ENCODE measurements around the gene PIP5K1A.
"Not testable (repeated sequence)": the region's sequence is repeated elsewhere in the genome, so short reads cannot be mapped to it uniquely, and the experiment has no call there.

PIP5K1A gene

DNA sequence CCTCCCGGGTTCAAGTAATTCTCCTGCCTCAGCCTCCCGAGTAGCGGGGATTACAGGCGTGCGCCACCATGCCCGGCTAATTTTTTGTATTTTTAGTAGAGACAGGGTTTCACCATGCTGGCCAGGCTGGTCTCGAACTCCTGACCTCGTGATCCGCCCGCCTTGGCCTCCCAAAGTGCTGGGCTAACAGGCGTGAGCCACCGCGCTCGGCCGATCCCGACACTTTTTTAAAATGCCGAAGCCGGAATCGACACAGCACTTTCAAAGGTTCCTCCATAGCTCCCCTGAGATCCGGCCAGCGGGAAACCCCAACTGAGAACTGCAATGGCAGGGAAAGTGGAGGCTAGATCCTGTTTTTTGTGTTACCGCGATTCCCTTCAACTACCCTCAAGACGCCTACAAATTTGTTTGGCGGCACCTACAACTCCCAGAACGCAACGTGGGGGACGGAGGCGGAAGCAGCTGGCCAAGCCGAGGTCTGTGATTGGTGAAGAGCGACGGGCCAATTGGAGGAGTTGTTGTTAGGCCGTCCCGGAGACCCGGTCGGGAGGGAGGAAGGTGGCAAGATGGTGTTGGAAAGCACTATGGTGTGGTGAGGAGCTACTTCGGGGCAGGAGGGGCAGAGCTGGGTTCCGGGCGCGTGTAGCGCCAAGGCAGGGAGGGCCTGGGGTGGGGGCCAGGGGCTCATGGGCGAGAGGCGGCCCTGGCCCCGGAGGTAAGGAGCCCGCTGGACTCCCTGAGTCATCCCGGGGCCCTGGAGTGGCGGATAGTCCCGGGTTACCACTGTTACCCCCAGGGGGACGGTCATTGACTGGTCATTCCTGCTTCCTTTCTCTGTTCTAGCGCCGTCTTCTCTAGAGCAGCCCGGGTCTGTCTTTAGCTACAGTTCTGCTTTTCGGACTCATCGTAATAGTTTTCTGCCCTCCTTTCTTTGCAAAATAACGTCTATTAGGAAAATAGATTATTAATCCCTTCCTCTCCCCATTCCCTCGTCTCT lies 56.2 kb downstream of the PIP5K1A start, which contains the start of gene PSMD4:
PSMD4 (plus strand) TSS at position 518 of the 997 bp plus-strand sequence; CDS start at position 567, 49 bp downstream.
- DNase-seq (ENCODE audit: low spot score) = peak; percentile 98

- DNase-seq (ENCODE audit: low spot score) = no peak
These were observed 57.0 kb downstream of the PIP5K1A start for GRCh38 chr1:151255381-151255780.

GRCh38 chr1:151259351-151259750 lies 61.0 kb downstream of the PIP5K1A start:
- DNase-seq (ENCODE audit: low spot score) = no peak

GRCh38 chr1:151265446-151266236 lies 67.3 kb downstream of the PIP5K1A start:
- DNase-seq (ENCODE audit: low spot score) = no peak

DNA sequence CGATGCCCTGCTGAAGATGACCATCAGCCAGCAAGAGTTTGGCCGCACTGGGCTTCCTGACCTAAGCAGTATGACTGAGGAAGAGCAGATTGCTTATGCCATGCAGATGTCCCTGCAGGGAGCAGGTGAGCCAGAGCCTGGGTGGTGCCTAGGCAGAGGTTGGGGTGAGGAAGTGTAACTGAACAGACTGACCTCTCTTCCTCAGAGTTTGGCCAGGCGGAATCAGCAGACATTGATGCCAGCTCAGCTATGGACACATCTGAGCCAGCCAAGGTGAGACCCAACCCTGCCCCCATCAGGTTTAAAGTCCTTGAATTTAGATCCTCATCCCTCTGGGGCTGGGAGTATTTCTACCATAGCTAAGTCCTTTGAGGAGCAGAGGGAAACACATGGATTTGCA lies 68.0 kb downstream of the PIP5K1A start:
- no peak for DNase-seq (ENCODE audit: low spot score)

DNA sequence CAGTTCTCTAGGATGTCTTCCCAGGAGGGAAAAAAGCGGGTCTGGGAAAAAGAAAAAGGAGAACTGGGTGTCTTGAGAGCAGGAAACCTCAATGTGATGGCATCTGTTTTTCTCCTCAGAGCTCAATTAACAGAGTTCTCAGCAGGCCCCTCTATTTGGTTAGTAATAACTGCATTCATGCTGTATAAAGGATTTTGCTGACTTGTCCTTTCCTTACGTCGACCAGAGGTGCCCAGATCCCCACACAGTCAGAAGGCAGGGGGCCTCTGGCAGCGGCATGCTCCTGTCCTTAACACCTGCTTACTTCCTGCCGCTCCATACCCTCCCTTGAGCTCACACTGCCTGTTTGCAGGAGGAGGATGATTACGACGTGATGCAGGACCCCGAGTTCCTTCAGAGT lies 68.5 kb downstream of the PIP5K1A start:
- no peak for DNase-seq (ENCODE audit: low spot score)

GRCh38 chr1:151267760-151268159 lies 69.4 kb downstream of the PIP5K1A start:
- DNase-seq (ENCODE audit: low spot score) = no peak

DNA sequence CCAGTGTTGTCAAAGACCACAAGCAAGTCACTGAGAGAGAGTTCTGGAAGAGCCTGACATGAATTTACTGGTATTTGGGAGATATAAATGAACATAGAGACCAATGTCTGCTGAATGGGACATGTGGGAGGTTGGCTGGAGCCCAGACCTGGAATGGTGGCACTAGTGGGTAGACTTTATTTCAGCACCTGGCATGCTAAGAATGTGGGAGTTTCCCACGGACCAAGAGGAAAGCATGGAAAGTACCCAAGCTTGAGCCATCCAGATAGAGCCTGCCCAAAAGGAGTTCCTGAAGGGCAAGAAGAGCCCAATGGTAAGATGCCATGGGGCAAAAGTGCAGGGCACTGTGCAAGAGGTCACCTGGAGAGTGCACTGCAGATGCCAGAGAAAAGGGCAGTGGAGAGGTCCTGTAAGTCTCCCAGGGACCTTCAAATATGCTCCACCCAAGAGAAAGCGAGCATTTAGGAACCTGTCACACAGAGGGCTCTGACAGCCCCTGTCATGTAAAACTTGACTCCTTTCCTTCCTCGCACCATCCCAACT lies 75.6 kb downstream of the PIP5K1A start:
- no peak for DNase-seq (ENCODE audit: low spot score)

GRCh38 chr1:151275341-151275740 lies 77.0 kb downstream of the PIP5K1A start:
- DNase-seq (ENCODE audit: low spot score) = not testable (repeated sequence)

DNA sequence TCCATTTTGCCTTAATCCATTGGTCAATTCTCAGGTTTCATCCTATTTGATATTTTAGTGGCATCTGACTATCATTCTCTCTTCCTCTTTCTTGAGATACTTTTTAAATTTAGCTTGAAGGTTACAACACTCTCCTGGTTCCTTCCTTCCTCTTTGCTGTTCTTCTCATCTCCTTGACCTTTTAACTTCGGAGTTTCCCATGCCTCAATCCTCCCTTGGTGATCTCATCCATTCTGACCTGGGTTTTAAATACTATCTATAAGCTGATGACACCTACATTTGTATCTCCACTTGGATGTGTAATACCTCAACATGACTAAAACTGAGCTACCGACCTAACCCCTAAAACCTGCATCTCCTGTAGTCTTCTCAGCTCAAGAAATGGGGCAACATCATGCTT lies 78.9 kb downstream of the PIP5K1A start:
- no peak for DNase-seq (ENCODE audit: low spot score)

- peak; percentile 99 for DNase-seq (ENCODE audit: low spot score)
These were observed 83.0 kb downstream of the PIP5K1A start for GRCh38 chr1:151281225-151281968.

- DNase-seq (ENCODE audit: low spot score) = peak; percentile 100
These were observed 83.9 kb downstream of the PIP5K1A start, which contains the start of gene ZNF687 for GRCh38 chr1:151281969-151282882. ZNF687 (plus strand) TSS chr1:151282299; CDS start chr1:151286292, 3,993 bp downstream.

- DNase-seq (ENCODE audit: low spot score) = peak; percentile 24
These were observed 84.8 kb downstream of the PIP5K1A start for GRCh38 chr1:151282883-151283725.

DNA sequence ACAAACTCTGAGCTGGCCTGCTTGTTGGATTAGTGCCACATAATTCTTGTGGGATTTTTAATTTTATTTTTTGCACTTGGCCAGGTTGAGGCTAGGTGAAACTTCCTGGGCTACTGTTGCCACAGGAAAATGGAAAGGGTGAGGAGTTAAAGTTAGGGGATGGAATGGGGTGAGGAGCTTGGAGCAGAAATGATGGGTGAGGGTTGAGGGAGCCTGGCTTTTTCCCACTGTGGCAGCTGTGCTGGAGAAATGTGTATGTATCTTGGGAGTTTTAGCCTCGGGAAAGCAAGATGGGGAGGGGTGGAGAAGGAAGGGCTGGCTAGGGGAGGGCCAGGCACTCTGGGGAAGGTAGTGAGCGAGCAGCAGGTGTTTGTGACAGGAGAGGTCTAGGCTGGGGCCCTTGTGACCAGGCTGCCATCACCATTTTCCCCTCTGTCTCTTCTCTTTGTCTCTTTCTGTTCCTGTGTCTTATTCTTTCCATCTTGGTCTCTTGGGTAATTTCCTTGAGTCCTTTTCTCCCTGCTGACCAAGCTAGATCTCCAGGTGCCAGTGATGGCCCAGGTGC lies 85.7 kb downstream of the PIP5K1A start:
- DNase-seq (ENCODE audit: low spot score) = no peak

GRCh38 chr1:151286619-151287340 lies 88.4 kb downstream of the PIP5K1A start:
- DNase-seq (ENCODE audit: low spot score) = no peak

GRCh38 chr1:151287341-151287699 lies 89.0 kb downstream of the PIP5K1A start:
- DNase-seq (ENCODE audit: low spot score) = no peak

DNA sequence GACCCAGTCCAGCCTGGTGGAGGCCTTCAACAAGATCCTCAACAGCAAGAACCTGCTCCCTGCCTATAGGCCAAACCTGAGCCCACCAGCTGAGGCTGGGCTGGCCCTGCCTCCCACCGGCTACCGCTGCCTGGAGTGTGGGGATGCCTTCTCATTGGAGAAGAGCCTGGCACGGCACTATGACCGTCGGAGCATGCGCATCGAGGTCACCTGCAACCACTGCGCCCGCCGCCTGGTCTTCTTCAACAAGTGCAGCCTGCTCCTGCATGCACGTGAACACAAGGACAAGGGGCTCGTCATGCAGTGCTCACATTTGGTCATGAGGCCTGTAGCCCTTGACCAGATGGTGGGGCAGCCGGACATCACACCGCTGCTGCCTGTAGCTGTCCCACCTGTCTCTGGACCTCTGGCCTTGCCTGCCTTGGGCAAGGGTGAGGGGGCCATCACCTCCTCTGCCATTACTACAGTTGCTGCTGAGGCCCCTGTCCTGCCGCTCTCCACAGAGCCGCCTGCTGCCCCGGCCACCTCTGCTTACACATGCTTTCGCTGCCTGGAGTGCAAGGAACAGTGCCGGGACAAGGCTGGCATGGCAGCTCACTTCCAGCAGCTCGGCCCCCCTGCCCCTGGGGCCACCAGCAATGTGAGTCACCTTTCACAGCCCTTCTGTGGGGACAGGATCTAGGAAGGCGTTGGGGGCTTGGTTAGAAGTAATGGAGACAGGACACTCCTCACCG lies 89.6 kb downstream of the PIP5K1A start:
- no peak for DNase-seq (ENCODE audit: low spot score)

- DNase-seq (ENCODE audit: low spot score) = no peak
These were observed 90.2 kb downstream of the PIP5K1A start for GRCh38 chr1:151288502-151288901.
